OCI-LY7 (cell line): ENCODE results near the gene OR2T34. TPM values are rescaled to one million over a fixed set of nuclear protein-coding genes. Genes with fewer than 3 reads are reported as not detected.
"Not testable (repeated sequence)": the region's sequence is repeated elsewhere in the genome, so short reads cannot be mapped to it uniquely, and the experiment has no call there.

Source experiments
- BruUV-seq: library from RNA; stranded (reverse); fragments of 400-500 nt; replicated peaks from 2 replicates; lab custom pipeline; 2021; lab: Mats Ljungman, UMichigan
- CTCF ChIA-PET: fragments of 300-600 bp; sonication (Branson Sonifier 250); formaldehyde crosslinking; loops from one replicate; lab custom pipeline; 2022; ENCODE audit warnings: antibody characterized with exemption; ENCODE audit not compliant: unreplicated experiment; lab: Charles Lee
- POLR2A ChIA-PET: fragments of 300-600 bp; sonication (Branson Sonifier 250); formaldehyde crosslinking; loops from one replicate; lab custom pipeline; 2022; ENCODE audit warnings: antibody characterized with exemption; lab: Charles Lee
- DNase-seq: peaks from one replicate; pipeline ENCODE4 v3.0.0-alpha.2; 2015; ENCODE audit warnings: low spot score
- H2AFZ ChIP-seq: fragments of 200-600 bp; sonication (generic), shearing (Covaris generic); 2 replicates; pipeline ENCODE4 v1.6.1; 2014; ENCODE audit warnings: mild to moderate bottlenecking, antibody characterized with exemption, low read length, moderate library complexity
- H3K27ac ChIP-seq: fragments of 200-600 bp; sonication (generic); 2 replicates; pipeline ENCODE4 v1.5.1; 2014; ENCODE audit warnings: mixed run types, low read depth, mild to moderate bottlenecking, moderate library complexity, low read length, inconsistent platforms; ENCODE audit not compliant: poor library complexity, severe bottlenecking
- H3K36me3 ChIP-seq: fragments of 200-600 bp; sonication (generic); 2 replicates; pipeline ENCODE4 v1.6.1; 2014; ENCODE audit warnings: mild to moderate bottlenecking, antibody characterized with exemption, low read length, moderate library complexity, mixed read lengths; ENCODE audit not compliant: insufficient read depth
- H3K4me1 ChIP-seq: fragments of 200-600 bp; sonication (generic); 2 replicates; pipeline ENCODE4 v1.5.1; 2014; ENCODE audit warnings: mild to moderate bottlenecking, low read length; ENCODE audit not compliant: insufficient read depth, poor library complexity, severe bottlenecking
- H3K4me2 ChIP-seq: fragments of 200-600 bp; sonication (generic); 2 replicates; pipeline ENCODE4 v1.6.1; 2014; ENCODE audit warnings: mild to moderate bottlenecking, low read length
- H3K4me3 ChIP-seq: fragments of 200-600 bp; sonication (generic); 2 replicates; pipeline ENCODE4 v1.5.1; 2014; ENCODE audit warnings: mild to moderate bottlenecking, low read depth, low read length; ENCODE audit not compliant: poor library complexity, severe bottlenecking
- H3K79me2 ChIP-seq: fragments of 200-600 bp; sonication (generic); 2 replicates; pipeline ENCODE4 v1.6.1; 2016; ENCODE audit warnings: low read depth, mild to moderate bottlenecking, low read length, moderate library complexity, mixed read lengths; ENCODE audit not compliant: insufficient read depth
- H3K9me2 ChIP-seq: fragments of 200-600 bp; sonication (generic); 2 replicates; pipeline ENCODE4 v1.6.1; 2016; ENCODE audit warnings: mild to moderate bottlenecking, low read length, mixed read lengths; ENCODE audit not compliant: insufficient read depth
- H3K9me3 ChIP-seq: fragments of 200-600 bp; sonication (generic); 2 replicates; pipeline ENCODE4 v1.6.1; 2014; ENCODE audit warnings: mild to moderate bottlenecking, mixed run types, low read length, mixed read lengths
- H4K20me1 ChIP-seq: fragments of 200-600 bp; sonication (generic); 2 replicates; pipeline ENCODE4 v1.6.1; 2014; ENCODE audit warnings: mild to moderate bottlenecking, antibody characterized with exemption, low read length, moderate library complexity, mixed read lengths; ENCODE audit not compliant: insufficient read depth
- intact Hi-C: fragments of 100-400 bp; cut with micrococcal nuclease; formaldehyde crosslinking; loops from one replicate; pipeline ENCODE4 v1.10.0; 2022; ENCODE audit not compliant: unreplicated experiment
- total RNA-seq, 2 experiments: library from RNA; depleted of rRNA in 1 of 2; stranded (reverse); fragments of >200 nt in 1 of 2; shearing (Covaris generic) in 1 of 2; gene quantifications; 2 replicates each; pipeline ENCODE4 v1.2.3, GENCODE V29; 2014 to 2022

Gene OR2T34
- total RNA-seq, 2 experiments from 2014 or later, result not detected

- H3K4me3 ChIP-seq, CTCF ChIA-PET, H4K20me1 ChIP-seq, H3K36me3 ChIP-seq, H3K9me3 ChIP-seq, H3K9me2 ChIP-seq, H2AFZ ChIP-seq, DNase-seq, H3K4me2 ChIP-seq, POLR2A ChIA-PET, intact Hi-C loops, H3K27ac ChIP-seq, H3K4me1 ChIP-seq, BruUV-seq, H3K79me2 ChIP-seq: not testable (repeated sequence)
These were observed 5.5 kb downstream of the OR2T34 start for GRCh38 chr1:248569049-248569448.

- H3K9me3 ChIP-seq, BruUV-seq, H3K9me2 ChIP-seq, H3K4me3 ChIP-seq, H3K4me2 ChIP-seq, CTCF ChIA-PET, intact Hi-C loops, H3K36me3 ChIP-seq, H3K79me2 ChIP-seq, H3K27ac ChIP-seq, H3K4me1 ChIP-seq, H4K20me1 ChIP-seq, H2AFZ ChIP-seq, POLR2A ChIA-PET, DNase-seq: not testable (repeated sequence)
These were observed 8.8 kb downstream of the OR2T34 start for GRCh38 chr1:248565530-248566373.

- H3K4me3 ChIP-seq, H3K27ac ChIP-seq, H3K9me2 ChIP-seq, DNase-seq, H4K20me1 ChIP-seq, POLR2A ChIA-PET, H2AFZ ChIP-seq, H3K36me3 ChIP-seq, H3K9me3 ChIP-seq, intact Hi-C loops, H3K79me2 ChIP-seq, H3K4me1 ChIP-seq, CTCF ChIA-PET, H3K4me2 ChIP-seq, BruUV-seq: not testable (repeated sequence)
These were observed 11.9 kb downstream of the OR2T34 start, which contains the start of gene OR2T29 for GRCh38 chr1:248562672-248563071. TSS of gene OR2T29 (minus strand) at chr1:248562772. CDS start at chr1:248559491, 3,281 bp downstream.

- POLR2A ChIA-PET, CTCF ChIA-PET, H3K4me3 ChIP-seq, H2AFZ ChIP-seq, H3K27ac ChIP-seq, H3K9me3 ChIP-seq, BruUV-seq, H3K4me1 ChIP-seq, H3K79me2 ChIP-seq, H3K36me3 ChIP-seq, H3K9me2 ChIP-seq, H4K20me1 ChIP-seq, H3K4me2 ChIP-seq, DNase-seq, intact Hi-C loops: not testable (repeated sequence)
These were observed 23.5 kb downstream of the OR2T34 start for GRCh38 chr1:248551027-248551426.

GRCh38 chr1:248547383-248547782, 27.2 kb downstream of the OR2T34 start:
- H4K20me1 ChIP-seq, intact Hi-C loops, BruUV-seq: not testable (repeated sequence)

GRCh38 chr1:248537449-248537848, 37.1 kb downstream of the OR2T34 start:
- H3K36me3 ChIP-seq, DNase-seq, BruUV-seq, H4K20me1 ChIP-seq, H3K27ac ChIP-seq, H3K4me1 ChIP-seq, H3K9me2 ChIP-seq, intact Hi-C loops, H3K4me2 ChIP-seq, CTCF ChIA-PET, H3K9me3 ChIP-seq, POLR2A ChIA-PET, H3K4me3 ChIP-seq, H3K79me2 ChIP-seq, H2AFZ ChIP-seq: not testable (repeated sequence)

More at GRCh38 chr1:248547383-248547782, 27.2 kb downstream of the OR2T34 start:
- H3K4me3 ChIP-seq, H3K27ac ChIP-seq, CTCF ChIA-PET, H3K4me1 ChIP-seq, H3K4me2 ChIP-seq, H3K79me2 ChIP-seq, H3K36me3 ChIP-seq, H2AFZ ChIP-seq, DNase-seq, H3K9me3 ChIP-seq, H3K9me2 ChIP-seq, POLR2A ChIA-PET: not testable (repeated sequence)
